Trophoblast cell (in vitro differentiated cells and primary cell): Measurements from ENCODE around the gene TIMP3.

Experiments
- DNase-seq, 2 donors: peaks; one replicate each; pipeline ENCODE4 v3.0.0-alpha.2; 2016
- H2AFZ ChIP-seq: 2 replicates; pipeline ENCODE4 v1.6.1; 2013; ENCODE audit warnings: low read length, moderate library complexity, mild to moderate bottlenecking; ENCODE audit not compliant: insufficient read depth, poor library complexity
- H2AK5ac ChIP-seq: 2 replicates; pipeline ENCODE4 v1.6.1; 2013; ENCODE audit warnings: mild to moderate bottlenecking, low read length
- H2BK120ac ChIP-seq: 2 replicates; pipeline ENCODE4 v1.6.1; 2013; ENCODE audit warnings: low read length, mild to moderate bottlenecking, moderate library complexity; ENCODE audit not compliant: insufficient read depth, poor library complexity
- H2BK12ac ChIP-seq: 2 replicates; pipeline ENCODE4 v1.6.1; 2013; ENCODE audit warnings: mild to moderate bottlenecking, low read length, moderate library complexity
- H2BK5ac ChIP-seq: 2 replicates; pipeline ENCODE4 v1.6.1; 2013; ENCODE audit warnings: low read length, low read depth, moderate library complexity, mild to moderate bottlenecking; ENCODE audit not compliant: poor library complexity
- H3K14ac ChIP-seq: 2 replicates; pipeline ENCODE4 v1.6.1; 2013; ENCODE audit warnings: mild to moderate bottlenecking, low read length
- H3K18ac ChIP-seq: 2 replicates; pipeline ENCODE4 v1.6.1; 2013; ENCODE audit warnings: mild to moderate bottlenecking, low read length
- H3K23ac ChIP-seq: 2 replicates; pipeline ENCODE4 v1.6.1; 2013; ENCODE audit warnings: low read length
- H3K27ac ChIP-seq: 2 replicates; pipeline ENCODE4 v1.5.1; 2013; ENCODE audit warnings: low read depth, mild to moderate bottlenecking, inconsistent platforms, low read length, moderate library complexity
- H3K27me3 ChIP-seq: 2 replicates; pipeline ENCODE4 v1.6.1; 2013; ENCODE audit warnings: inconsistent platforms, mild to moderate bottlenecking, low read length, moderate library complexity; ENCODE audit not compliant: insufficient read depth
- H3K36me3 ChIP-seq, 2 experiments: 1 replicate in 1 of 2; 2 replicates in 1 of 2; pipeline ENCODE4 v1.6.1; 2013; ENCODE audit warnings: low read length in 2 of 2, mild to moderate bottlenecking in 2 of 2, moderate library complexity in 1 of 2; ENCODE audit not compliant: insufficient read depth in 2 of 2, control insufficient read depth in 1 of 2
- H3K4ac ChIP-seq: 2 replicates; pipeline ENCODE4 v1.6.1; 2013; ENCODE audit warnings: low read depth, mild to moderate bottlenecking, low read length, moderate library complexity
- H3K4me1 ChIP-seq, 2 experiments: 1 replicate in 1 of 2; 2 replicates in 1 of 2; pipeline ENCODE4 v1.6.1; 2013; ENCODE audit warnings: low read length in 2 of 2, mild to moderate bottlenecking in 2 of 2, moderate library complexity in 1 of 2; ENCODE audit not compliant: insufficient read depth in 2 of 2, control insufficient read depth in 1 of 2
- H3K4me2 ChIP-seq: 2 replicates; pipeline ENCODE4 v1.6.1; 2013; ENCODE audit warnings: inconsistent platforms, mild to moderate bottlenecking, low read length, moderate library complexity
- H3K4me3 ChIP-seq: 2 replicates; pipeline ENCODE4 v1.5.1; 2013; ENCODE audit warnings: mild to moderate bottlenecking, low read depth, low read length, inconsistent platforms
- H3K79me1 ChIP-seq: one replicate; pipeline ENCODE4 v1.6.1; 2013; ENCODE audit warnings: low read length
- H3K79me2 ChIP-seq: 2 replicates; pipeline ENCODE4 v1.6.1; 2013; ENCODE audit warnings: low read length, mild to moderate bottlenecking; ENCODE audit not compliant: control insufficient read depth, insufficient read depth, poor library complexity
- H3K9ac ChIP-seq: 2 replicates; pipeline ENCODE4 v1.6.1; 2013; ENCODE audit warnings: mild to moderate bottlenecking, low read length
- H3K9me3 ChIP-seq: 2 replicates; pipeline ENCODE4 v1.6.1; 2013; ENCODE audit warnings: low read depth, mild to moderate bottlenecking, control low read depth, inconsistent platforms, low read length; ENCODE audit not compliant: insufficient read depth
- H4K12ac ChIP-seq: 2 replicates; pipeline ENCODE4 v1.6.1; 2013; ENCODE audit warnings: low read depth, mild to moderate bottlenecking, low read length, moderate library complexity
- H4K8ac ChIP-seq: 2 replicates; pipeline ENCODE4 v1.6.1; 2013; ENCODE audit warnings: low read depth, mild to moderate bottlenecking, low read length, moderate library complexity
- H4K91ac ChIP-seq: one replicate; pipeline ENCODE4 v1.6.1; 2013; ENCODE audit warnings: low read depth, mild to moderate bottlenecking, low read length, moderate library complexity
- WGBS: extraction: QIAGEN DNeasy Blood & Tissue Kit; methylation state at CpG from one replicate; pipeline ENCODE4 v1.1.7; 2013; ENCODE audit warnings: missing lambda C conversion rate; ENCODE audit not compliant: insufficient read length, insufficient coverage; ENCODE audit errors: extremely low coverage; 5-methylcytosine and 5-hydroxymethylcytosine counted together

The TIMP3 gene

GRCh38 chr22:32862936-32863661, 61.6 kb downstream of the TIMP3 start:
- Histone ChIP-seq H3K79me2 (no peaks in the 10 kb centered on the region), H3K27me3 (no peaks in the 10 kb centered on the region), H3K79me1 (no peaks in the 10 kb centered on the region), H4K91ac (no peak overlapping the region), H3K27ac (no peak overlapping the region), H4K8ac (no peak overlapping the region), H3K4ac (no peak overlapping the region), H3K14ac (no peak overlapping the region), H2AK5ac (no peak overlapping the region), H3K9ac (no peak overlapping the region), H3K9me3 (peaks cover 5% of the 10 kb centered on the region), H2BK12ac (no peak overlapping the region), H3K23ac (no peak overlapping the region), H4K12ac (no peak overlapping the region), H2BK5ac (no peak overlapping the region), H2BK120ac (no peak overlapping the region), H3K4me2 (no peak overlapping the region), H3K36me3 (peaks cover 21 to 30% of the 10 kb centered on the region in 2 experiments), H3K4me1 (peaks cover 5 to 8% of the 10 kb centered on the region in 2 experiments), H3K4me3 (no peak overlapping the region), H3K18ac (no peak overlapping the region), H2AFZ (no peak overlapping the region)
- WGBS, result no CpG with 5 or more reads among the region's 8 CpGs
- peak; percentile 70 to 81 for DNase-seq

GRCh38 chr22:32864041-32864440, 62.5 kb downstream of the TIMP3 start:
- no CpG with 5 or more reads among the region's 3 CpGs for WGBS
- H3K4me3 ChIP-seq, result no peak overlapping the region

GRCh38 chr22:32864596-32864995, 63.1 kb downstream of the TIMP3 start:
- H3K27ac ChIP-seq, result no peak overlapping the region
- no peak overlapping the region for H3K4me3 ChIP-seq
- no peak overlapping the region for H3K4ac ChIP-seq
- no peak overlapping the region for H2BK5ac ChIP-seq
- H3K18ac ChIP-seq, result no peak overlapping the region
- no peak overlapping the region for H3K4me2 ChIP-seq
- no peak overlapping the region for H4K12ac ChIP-seq
- H2BK12ac ChIP-seq, result no peak overlapping the region
- H4K8ac ChIP-seq, result no peak overlapping the region
- H2AK5ac ChIP-seq, result no peak overlapping the region
- H3K14ac ChIP-seq, result no peak overlapping the region
- no peak overlapping the region for H2AFZ ChIP-seq
- H3K79me1 ChIP-seq, result no peaks in the 10 kb centered on the region
- H3K9ac ChIP-seq, result no peak overlapping the region
- peaks cover 12 to 17% of the 10 kb centered on the region in 2 experiments for H3K36me3 ChIP-seq
- no peaks in the 10 kb centered on the region for H3K27me3 ChIP-seq
- peak; percentile 72 to 83 for DNase-seq
- peaks cover 4 to 6% of the 10 kb centered on the region in 2 experiments for H3K4me1 ChIP-seq
- H3K79me2 ChIP-seq, result no peaks in the 10 kb centered on the region
- no CpG with 5 or more reads among the region's 7 CpGs for WGBS
- H4K91ac ChIP-seq, result no peak overlapping the region
- no peak overlapping the region for H2BK120ac ChIP-seq
- no peak overlapping the region for H3K23ac ChIP-seq
- H3K9me3 ChIP-seq, result peaks cover 4% of the 10 kb centered on the region

More at GRCh38 chr22:32864041-32864440, 62.5 kb downstream of the TIMP3 start:
- H3K27me3 ChIP-seq, result no peaks in the 10 kb centered on the region
- H3K27ac ChIP-seq, result no peak overlapping the region
- no peak overlapping the region for H2BK12ac ChIP-seq
- no peak overlapping the region for H2BK120ac ChIP-seq
- H2AFZ ChIP-seq, result no peak overlapping the region
- peak overlapping the region; percentile 20 for H3K4me2 ChIP-seq
- peaks cover 15 to 22% of the 10 kb centered on the region in 2 experiments for H3K36me3 ChIP-seq
- peaks cover 4% of the 10 kb centered on the region for H3K9me3 ChIP-seq
- H4K12ac ChIP-seq, result no peak overlapping the region
- no peak overlapping the region for H3K4ac ChIP-seq
- no peak overlapping the region for H3K9ac ChIP-seq
- H3K79me2 ChIP-seq, result no peaks in the 10 kb centered on the region
- H4K8ac ChIP-seq, result no peak overlapping the region
- no peak overlapping the region for H2AK5ac ChIP-seq
- H3K23ac ChIP-seq, result no peak overlapping the region
- peak; percentile 84 to 90 for DNase-seq
- H2BK5ac ChIP-seq, result no peak overlapping the region
- peaks cover 4 to 6% of the 10 kb centered on the region in 2 experiments for H3K4me1 ChIP-seq
- no peak overlapping the region for H4K91ac ChIP-seq
- H3K18ac ChIP-seq, result no peak overlapping the region
- no peak overlapping the region for H3K14ac ChIP-seq
- H3K79me1 ChIP-seq, result no peaks in the 10 kb centered on the region

GRCh38 chr22:32866953-32867352, 65.4 kb downstream of the TIMP3 start:
- H2BK12ac ChIP-seq, result no peak overlapping the region
- H4K91ac ChIP-seq, result no peak overlapping the region
- H2BK5ac ChIP-seq, result no peak overlapping the region
- no peak overlapping the region for H3K23ac ChIP-seq
- H3K36me3 ChIP-seq, result peaks cover 0 to 3% of the 10 kb centered on the region in 2 experiments
- no peak overlapping the region for H3K18ac ChIP-seq
- WGBS, result no CpG with 5 or more reads among the region's 4 CpGs
- no peak overlapping the region for H2AK5ac ChIP-seq
- no peak overlapping the region for H3K27ac ChIP-seq
- no peak overlapping the region for H3K14ac ChIP-seq
- no peaks in the 10 kb centered on the region for H3K79me1 ChIP-seq
- no peak overlapping the region for H4K8ac ChIP-seq
- H3K79me2 ChIP-seq, result no peaks in the 10 kb centered on the region
- no peaks in the 10 kb centered on the region for H3K9me3 ChIP-seq
- no peak overlapping the region for H4K12ac ChIP-seq
- no peak overlapping the region for H2AFZ ChIP-seq
- H3K4me3 ChIP-seq, result no peak overlapping the region
- no peak overlapping the region for H2BK120ac ChIP-seq
- H3K27me3 ChIP-seq, result no peaks in the 10 kb centered on the region
- peak in 1 of 2 donors; percentile 16 for DNase-seq
- no peak overlapping the region for H3K4me2 ChIP-seq
- no peak overlapping the region for H3K9ac ChIP-seq
- peaks cover 4 to 6% of the 10 kb centered on the region in 2 experiments for H3K4me1 ChIP-seq
- H3K4ac ChIP-seq, result no peak overlapping the region
